Measurements from ENCODE around the gene LRCH3.

The LRCH3 gene

DNA sequence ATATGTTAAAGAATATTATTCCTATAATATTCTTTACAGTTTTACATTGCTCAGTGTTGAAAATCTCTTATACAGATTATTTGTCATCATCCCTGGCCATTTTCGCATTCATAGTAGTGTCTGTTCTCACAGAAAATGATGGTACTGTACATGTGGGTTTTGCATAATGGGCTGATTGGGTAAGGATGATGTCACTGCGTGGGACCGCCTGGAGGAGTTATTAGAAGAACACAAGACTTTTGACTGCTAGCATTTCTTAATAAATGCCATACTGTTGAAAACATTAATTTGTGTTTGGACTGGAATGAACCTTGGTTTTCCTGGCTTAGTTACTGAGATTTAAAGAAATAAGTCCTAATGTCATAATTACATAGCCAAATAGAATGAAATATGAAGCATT, 20.3 kb downstream of the LRCH3 start:
- Histone ChIP-seq H3K27me3 (ENCODE audit: control insufficient read depth, insufficient read depth, low read length) (no peaks in the 10 kb centered on the region), H3K9ac (ENCODE audit: low read length) (no peak overlapping the region), H3K27ac (ENCODE audit: low read length) (no peak overlapping the region), H3K4me1 (ENCODE audit: control insufficient read depth, low read depth, low read length) (no peaks in the 10 kb centered on the region), H3K36me3 (ENCODE audit: control insufficient read depth, low read depth, low read length) (no peaks in the 10 kb centered on the region), H3K9me3 (ENCODE audit: control insufficient read depth, low read depth, low read length) (no peaks in the 10 kb centered on the region), H3K4me3 (ENCODE audit: low read length) (no peak overlapping the region)

DNA sequence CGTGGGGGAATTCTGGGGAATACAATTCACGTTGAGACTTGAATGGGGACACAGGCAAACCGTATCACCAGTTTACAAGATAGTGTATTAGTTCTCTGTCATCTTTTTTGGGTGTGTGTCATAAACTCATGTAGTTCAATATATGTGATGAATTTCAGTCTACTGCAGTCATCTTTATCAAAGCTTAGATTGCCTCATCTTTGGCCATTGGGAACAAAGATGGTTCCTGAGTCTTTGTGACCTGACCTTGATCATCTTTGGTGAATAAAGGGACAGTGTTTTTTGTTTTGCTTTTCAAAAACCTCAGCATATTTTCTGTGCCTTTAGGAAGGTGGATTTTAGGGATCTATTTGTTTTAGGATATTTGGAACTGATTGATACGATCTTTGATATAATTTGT, 23.3 kb downstream of the LRCH3 start:
- Histone ChIP-seq H3K4me1 (ENCODE audit: control insufficient read depth, low read depth, low read length) (no peaks in the 10 kb centered on the region), H3K27me3 (ENCODE audit: control insufficient read depth, insufficient read depth, low read length) (no peaks in the 10 kb centered on the region), H3K4me3 (ENCODE audit: low read length) (no peak overlapping the region), H3K9ac (ENCODE audit: low read length) (no peak overlapping the region), H3K36me3 (ENCODE audit: control insufficient read depth, low read depth, low read length) (no peaks in the 10 kb centered on the region), H3K9me3 (ENCODE audit: control insufficient read depth, low read depth, low read length) (no peaks in the 10 kb centered on the region), H3K27ac (ENCODE audit: low read length) (no peak overlapping the region)

DNA sequence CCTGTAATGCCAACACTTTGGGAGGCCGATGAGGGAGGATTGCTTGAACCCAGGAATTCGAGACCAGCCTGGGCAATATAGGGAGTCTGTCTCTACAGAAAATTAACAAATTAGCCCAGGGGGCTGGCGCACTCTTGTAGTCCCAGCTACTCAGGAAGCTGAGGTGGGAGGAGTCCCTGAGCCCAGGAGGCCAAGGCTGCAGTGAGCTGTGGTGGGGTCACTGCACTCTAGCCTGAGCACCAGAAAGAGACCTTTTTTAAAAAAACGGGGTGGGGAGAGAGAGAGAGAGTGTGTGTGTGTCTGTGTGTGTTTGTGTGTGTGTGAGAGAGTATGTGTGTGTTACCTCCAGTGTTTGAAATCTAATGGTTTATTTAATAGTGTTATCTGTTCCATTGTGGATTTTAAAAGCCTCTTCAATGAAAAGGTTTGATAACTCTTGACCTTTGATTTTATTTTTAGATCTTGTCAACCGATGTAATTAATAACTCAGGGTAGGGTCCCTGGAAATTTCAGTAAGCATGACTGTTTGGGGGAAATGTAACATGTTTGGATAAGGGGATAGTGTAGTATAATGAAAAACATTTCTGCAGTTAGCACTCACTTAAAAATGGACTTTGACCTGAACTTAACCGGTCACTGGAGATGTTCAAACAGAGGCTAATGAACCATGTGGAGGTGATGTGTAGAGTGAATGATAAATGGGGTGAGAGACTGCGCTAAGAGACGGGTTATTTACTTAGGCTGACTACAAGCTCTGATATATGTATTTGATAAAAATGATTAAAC, 29.7 kb downstream of the LRCH3 start:
- Histone ChIP-seq H3K36me3 (ENCODE audit: control insufficient read depth, low read depth, low read length) (peaks cover 26% of the 10 kb centered on the region), H3K27me3 (ENCODE audit: control insufficient read depth, insufficient read depth, low read length) (no peaks in the 10 kb centered on the region), H3K9me3 (ENCODE audit: control insufficient read depth, low read depth, low read length) (no peaks in the 10 kb centered on the region), H3K27ac (ENCODE audit: low read length) (no peak overlapping the region), H3K4me1 (ENCODE audit: control insufficient read depth, low read depth, low read length) (no peaks in the 10 kb centered on the region), H3K9ac (ENCODE audit: low read length) (no peak overlapping the region), H3K4me3 (ENCODE audit: low read length) (no peak overlapping the region)

DNA sequence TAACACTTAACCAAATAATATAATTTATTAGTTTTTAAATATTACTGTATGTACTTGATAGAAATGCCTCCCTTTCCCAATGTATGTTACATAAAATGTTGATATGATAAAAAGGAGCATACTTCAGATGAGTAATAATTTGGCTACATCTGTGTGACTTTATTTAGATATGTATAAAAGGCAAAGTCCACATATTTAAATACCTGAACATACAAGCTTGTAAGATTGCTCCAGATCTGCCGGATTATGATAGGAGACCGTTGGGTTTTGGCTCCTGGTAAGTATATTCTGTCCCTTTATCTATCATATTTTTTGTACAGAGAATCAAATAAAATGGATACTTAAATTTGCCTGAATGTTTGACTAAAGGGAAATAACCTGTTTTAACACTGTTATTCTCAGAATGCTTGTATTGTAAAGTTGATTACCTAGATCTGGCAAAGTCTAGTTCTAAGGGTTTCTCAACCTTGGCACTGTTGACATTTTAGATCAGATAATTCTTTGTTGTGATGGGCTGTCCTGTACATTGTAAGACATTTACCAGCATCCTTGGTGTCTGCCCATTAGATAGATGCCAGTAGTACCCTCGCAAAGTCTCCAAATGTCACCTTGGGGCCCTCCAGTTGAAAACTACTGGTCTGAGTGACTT, 38.5 kb downstream of the LRCH3 start:
- H3K27ac ChIP-seq (ENCODE audit: low read length): no peak overlapping the region
- H3K27me3 ChIP-seq (ENCODE audit: control insufficient read depth, insufficient read depth, low read length): no peaks in the 10 kb centered on the region
- H3K9me3 ChIP-seq (ENCODE audit: control insufficient read depth, low read depth, low read length): no peaks in the 10 kb centered on the region
- H3K9ac ChIP-seq (ENCODE audit: low read length): no peak overlapping the region
- peaks cover 59% of the 10 kb centered on the region for H3K36me3 ChIP-seq (ENCODE audit: control insufficient read depth, low read depth, low read length)
- no peak overlapping the region for H3K4me3 ChIP-seq (ENCODE audit: low read length)
- H3K4me1 ChIP-seq (ENCODE audit: control insufficient read depth, low read depth, low read length): no peaks in the 10 kb centered on the region

DNA sequence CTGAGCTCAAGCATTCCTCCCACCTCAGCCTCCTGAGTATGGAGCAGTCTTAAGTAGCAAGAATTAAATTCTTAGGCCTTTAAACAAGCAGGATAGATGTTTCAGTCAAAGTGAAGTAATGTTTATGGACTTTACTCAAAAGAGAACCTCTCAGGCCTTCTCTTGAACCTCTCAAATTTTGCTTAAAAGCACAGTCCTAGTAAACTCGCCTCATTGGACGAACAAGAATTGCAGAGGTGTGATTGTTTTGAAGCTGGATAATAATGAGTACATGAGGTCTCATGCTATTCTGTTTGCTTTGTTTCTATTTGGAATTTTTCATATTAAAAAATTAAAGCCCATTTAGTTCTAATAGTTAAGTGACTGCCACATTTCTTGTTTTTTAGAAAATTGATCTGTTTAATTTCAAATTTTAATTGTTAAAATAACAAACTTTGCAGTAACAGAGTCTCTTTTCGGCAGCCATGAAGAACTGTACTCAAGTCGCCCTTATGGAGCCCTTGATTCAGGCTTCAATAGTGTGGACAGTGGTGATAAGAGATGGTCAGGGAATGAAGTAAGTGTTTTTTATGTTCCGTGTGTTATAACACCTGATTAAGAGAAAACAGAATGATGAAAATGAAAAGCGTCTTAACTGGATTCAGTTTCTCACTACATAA, 39.4 kb downstream of the LRCH3 start:
- no peaks in the 10 kb centered on the region for H3K9me3 ChIP-seq (ENCODE audit: control insufficient read depth, low read depth, low read length)
- H3K4me1 ChIP-seq (ENCODE audit: control insufficient read depth, low read depth, low read length): no peaks in the 10 kb centered on the region
- H3K27me3 ChIP-seq (ENCODE audit: control insufficient read depth, insufficient read depth, low read length): no peaks in the 10 kb centered on the region
- no peak overlapping the region for H3K9ac ChIP-seq (ENCODE audit: low read length)
- peaks cover 60% of the 10 kb centered on the region for H3K36me3 ChIP-seq (ENCODE audit: control insufficient read depth, low read depth, low read length)
- H3K4me3 ChIP-seq (ENCODE audit: low read length): no peak overlapping the region
- no peak overlapping the region for H3K27ac ChIP-seq (ENCODE audit: low read length)

DNA sequence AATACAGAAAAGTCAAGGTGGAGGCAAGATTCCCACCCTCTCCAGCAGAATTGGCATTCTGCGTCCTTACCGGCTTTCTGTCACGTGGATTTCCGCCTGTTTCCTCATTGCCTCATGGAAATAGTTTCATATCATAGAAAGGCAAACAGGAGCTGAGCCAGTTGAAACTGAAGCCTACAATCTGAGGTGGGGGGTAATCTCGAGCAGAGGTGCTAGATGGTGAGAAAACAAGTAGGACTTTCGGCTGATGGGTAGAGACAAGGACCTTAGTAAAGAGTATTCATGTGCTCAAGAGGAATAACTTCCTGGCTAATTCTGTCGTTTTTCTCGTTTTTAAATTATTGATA, 39.9 kb downstream of the LRCH3 start:
- Histone ChIP-seq H3K4me3 (ENCODE audit: low read length) (no peak overlapping the region), H3K9ac (ENCODE audit: low read length) (no peak overlapping the region), H3K4me1 (ENCODE audit: control insufficient read depth, low read depth, low read length) (no peaks in the 10 kb centered on the region), H3K9me3 (ENCODE audit: control insufficient read depth, low read depth, low read length) (no peaks in the 10 kb centered on the region), H3K27ac (ENCODE audit: low read length) (no peak overlapping the region), H3K27me3 (ENCODE audit: control insufficient read depth, insufficient read depth, low read length) (no peaks in the 10 kb centered on the region), H3K36me3 (ENCODE audit: control insufficient read depth, low read depth, low read length) (peaks cover 62% of the 10 kb centered on the region)

DNA sequence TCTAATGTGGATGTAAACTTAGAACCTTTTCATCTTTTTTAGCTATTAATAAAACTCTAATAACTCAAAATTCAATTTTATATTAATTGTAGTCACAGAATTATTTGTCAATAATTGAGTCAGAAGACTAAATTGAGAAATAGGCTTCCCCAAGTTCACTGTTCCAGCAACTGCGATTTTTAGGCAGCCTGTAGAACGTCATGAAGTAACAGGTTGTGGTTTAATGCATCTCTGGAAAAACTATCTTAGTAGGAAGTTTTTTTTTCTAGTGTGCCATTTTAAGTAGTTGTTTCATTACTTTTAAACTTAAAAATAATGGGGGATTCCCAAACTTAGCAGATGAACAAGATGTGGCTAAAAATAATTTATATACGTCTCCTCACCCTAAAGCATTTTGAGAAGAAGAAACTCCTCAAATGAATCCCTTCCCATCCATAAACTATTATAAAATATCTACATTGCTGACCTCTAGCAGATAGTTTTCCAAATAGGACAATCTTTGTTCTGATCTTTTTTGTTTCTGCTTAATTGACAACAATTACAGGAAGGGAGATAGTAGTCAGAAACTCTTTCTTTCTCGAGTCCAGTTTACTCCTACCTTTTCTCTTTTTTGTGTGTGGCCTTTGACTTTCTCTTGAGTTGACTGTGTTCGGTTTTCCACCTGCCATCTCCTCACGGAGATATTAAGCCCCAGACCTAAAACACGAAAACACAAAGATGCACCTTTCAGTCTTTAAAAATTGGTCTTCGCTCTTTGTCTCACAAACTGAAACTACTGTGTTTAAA, 43.1 kb downstream of the LRCH3 start:
- Histone ChIP-seq H3K27me3 (ENCODE audit: control insufficient read depth, insufficient read depth, low read length) (no peaks in the 10 kb centered on the region), H3K27ac (ENCODE audit: low read length) (no peak overlapping the region), H3K9me3 (ENCODE audit: control insufficient read depth, low read depth, low read length) (no peaks in the 10 kb centered on the region), H3K36me3 (ENCODE audit: control insufficient read depth, low read depth, low read length) (peaks cover 58% of the 10 kb centered on the region), H3K9ac (ENCODE audit: low read length) (no peak overlapping the region), H3K4me3 (ENCODE audit: low read length) (no peak overlapping the region), H3K4me1 (ENCODE audit: control insufficient read depth, low read depth, low read length) (no peaks in the 10 kb centered on the region)

DNA sequence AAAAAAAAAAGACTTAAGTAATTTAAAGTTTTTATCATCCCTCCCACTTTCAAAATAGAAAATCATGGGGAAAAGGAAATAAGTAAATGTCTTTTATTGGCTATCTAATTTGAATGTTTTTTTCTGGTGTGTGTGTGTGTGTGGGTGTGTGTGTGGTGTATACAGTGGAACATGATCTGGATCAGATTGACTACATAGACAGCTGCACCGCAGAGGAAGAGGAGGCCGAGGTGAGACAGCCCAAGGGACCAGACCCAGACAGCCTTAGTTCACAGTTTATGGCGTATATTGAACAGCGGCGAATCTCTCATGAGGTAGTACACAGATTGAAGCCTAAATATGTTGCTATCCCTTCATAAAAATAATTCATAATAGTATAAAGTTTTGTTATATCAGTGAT, 44.5 kb downstream of the LRCH3 start:
- H3K27me3 ChIP-seq (ENCODE audit: control insufficient read depth, insufficient read depth, low read length): no peaks in the 10 kb centered on the region
- no peak overlapping the region for H3K9ac ChIP-seq (ENCODE audit: low read length)
- H3K9me3 ChIP-seq (ENCODE audit: control insufficient read depth, low read depth, low read length): no peaks in the 10 kb centered on the region
- peaks cover 58% of the 10 kb centered on the region for H3K36me3 ChIP-seq (ENCODE audit: control insufficient read depth, low read depth, low read length)
- H3K4me1 ChIP-seq (ENCODE audit: control insufficient read depth, low read depth, low read length): no peaks in the 10 kb centered on the region
- no peak overlapping the region for H3K27ac ChIP-seq (ENCODE audit: low read length)
- H3K4me3 ChIP-seq (ENCODE audit: low read length): no peak overlapping the region

DNA sequence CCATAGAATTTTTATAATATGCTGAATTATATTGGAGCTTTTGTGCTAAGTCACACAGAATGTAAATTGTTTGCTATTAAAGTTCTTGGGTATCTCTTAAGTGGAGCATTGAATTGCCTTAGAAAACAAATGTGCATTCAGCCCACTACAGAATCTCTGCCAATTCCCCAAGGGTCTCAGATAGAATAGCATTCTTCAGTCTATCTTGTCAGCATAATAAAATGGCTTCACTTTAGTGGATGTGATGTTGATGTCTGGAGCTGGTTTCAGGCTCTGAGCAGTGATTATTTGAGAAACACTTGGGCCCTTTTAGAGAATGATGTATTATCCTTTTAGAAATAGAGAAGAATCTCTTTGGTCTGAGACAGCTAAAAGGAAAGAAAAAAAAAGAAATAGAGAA, 45.2 kb downstream of the LRCH3 start:
- no peak overlapping the region for H3K27ac ChIP-seq (ENCODE audit: low read length)
- H3K4me3 ChIP-seq (ENCODE audit: low read length): no peak overlapping the region
- no peaks in the 10 kb centered on the region for H3K4me1 ChIP-seq (ENCODE audit: control insufficient read depth, low read depth, low read length)
- H3K9me3 ChIP-seq (ENCODE audit: control insufficient read depth, low read depth, low read length): no peaks in the 10 kb centered on the region
- H3K36me3 ChIP-seq (ENCODE audit: control insufficient read depth, low read depth, low read length): peaks cover 58% of the 10 kb centered on the region
- no peak overlapping the region for H3K9ac ChIP-seq (ENCODE audit: low read length)
- no peaks in the 10 kb centered on the region for H3K27me3 ChIP-seq (ENCODE audit: control insufficient read depth, insufficient read depth, low read length)

DNA sequence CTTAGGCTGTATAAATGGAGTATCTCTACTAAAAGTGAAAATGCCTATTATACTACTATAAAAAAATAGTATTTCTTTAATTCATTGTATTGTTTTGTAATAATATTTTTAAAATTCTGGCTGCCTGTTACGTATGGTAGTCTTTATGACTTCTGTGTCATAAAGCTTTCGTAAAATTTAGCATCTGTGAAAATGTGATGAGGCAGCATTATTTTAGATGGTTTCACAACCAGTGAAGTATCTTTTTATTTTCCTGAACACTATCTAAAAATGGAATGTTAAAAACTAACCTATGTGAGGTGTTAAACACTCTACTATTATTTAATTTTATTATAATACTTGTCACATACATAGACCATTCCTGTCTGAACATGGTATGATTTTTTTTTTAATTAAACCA, 46.2 kb downstream of the LRCH3 start:
- H3K4me3 ChIP-seq (ENCODE audit: low read length): no peak overlapping the region
- no peak overlapping the region for H3K27ac ChIP-seq (ENCODE audit: low read length)
- peaks cover 61% of the 10 kb centered on the region for H3K36me3 ChIP-seq (ENCODE audit: control insufficient read depth, low read depth, low read length)

DNA sequence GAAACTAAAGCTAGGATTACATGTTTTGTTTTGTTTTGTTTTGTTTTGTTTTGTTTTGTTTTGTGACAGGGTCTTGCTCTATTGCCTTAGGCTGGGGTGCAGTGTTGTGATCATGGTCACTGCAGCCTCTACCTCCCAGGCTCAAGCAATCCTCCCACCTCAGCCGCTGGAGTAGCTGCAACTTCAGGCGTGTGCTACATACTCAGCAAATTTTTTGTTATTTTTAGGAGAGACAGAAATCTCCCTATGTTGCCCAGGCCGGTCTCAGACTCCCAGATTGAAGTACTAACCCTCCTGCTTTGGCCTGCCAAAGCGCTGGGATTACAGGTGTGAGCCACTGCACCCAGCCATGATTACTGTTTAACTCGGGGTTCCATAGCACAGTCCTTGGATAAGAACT, 50.7 kb downstream of the LRCH3 start:
- Histone ChIP-seq H3K4me3 (ENCODE audit: low read length) (no peak overlapping the region), H3K9me3 (ENCODE audit: control insufficient read depth, low read depth, low read length) (no peaks in the 10 kb centered on the region), H3K9ac (ENCODE audit: low read length) (no peak overlapping the region), H3K27me3 (ENCODE audit: control insufficient read depth, insufficient read depth, low read length) (no peaks in the 10 kb centered on the region), H3K36me3 (ENCODE audit: control insufficient read depth, low read depth, low read length) (peaks cover 47% of the 10 kb centered on the region), H3K4me1 (ENCODE audit: control insufficient read depth, low read depth, low read length) (no peaks in the 10 kb centered on the region), H3K27ac (ENCODE audit: low read length) (no peak overlapping the region)

More for the DNA sequence above, 46.2 kb downstream of the LRCH3 start:
- no peaks in the 10 kb centered on the region for H3K4me1 ChIP-seq (ENCODE audit: control insufficient read depth, low read depth, low read length)
- no peaks in the 10 kb centered on the region for H3K9me3 ChIP-seq (ENCODE audit: control insufficient read depth, low read depth, low read length)
- no peak overlapping the region for H3K9ac ChIP-seq (ENCODE audit: low read length)
- H3K27me3 ChIP-seq (ENCODE audit: control insufficient read depth, insufficient read depth, low read length): no peaks in the 10 kb centered on the region

All from iPS-18a (cell line).